IMR-90 (cell line): Measurements from ENCODE around the gene NOP16. TPM values are rescaled to one million over a fixed set of nuclear protein-coding genes. Genes with fewer than 3 reads are reported as not detected.

Experiments used
- ATAC-seq: fragments of 200-7000 bp; cut with Tn5 transposase; 2 replicates; pipeline ENCODE4 v1.9.1; 2020; ENCODE audit warnings: low read depth, mild to moderate bottlenecking, moderate library complexity
- BruUV-seq: library from RNA; stranded (reverse); fragments of 400-500 nt; replicated peaks from 2 replicates; lab custom pipeline; 2021; lab: Mats Ljungman, UMichigan
- CTCF ChIA-PET: fragments of 300-600 bp; formaldehyde crosslinking; extraction: SDS; loops from one replicate; lab custom pipeline; 2021; ENCODE audit warnings: antibody characterized with exemption; lab: Yijun Ruan, JAX
- POLR2A ChIA-PET: fragments of 300-600 bp; sonication (Branson Sonifier 250); formaldehyde crosslinking; loops from one replicate; lab custom pipeline; 2022; ENCODE audit warnings: antibody characterized with exemption; ENCODE audit not compliant: unreplicated experiment; lab: Charles Lee
- DNase-seq: peaks from one replicate; pipeline ENCODE4 v3.0.0; 2013
- H2AFZ ChIP-seq: replicated peaks from 2 replicates; pipeline ENCODE3; 2013; ENCODE audit warnings: low read length, mild to moderate bottlenecking; ENCODE audit not compliant: poor library complexity
- H2AK5ac ChIP-seq: 2 replicates; pipeline ENCODE4 v1.6.1; 2013; ENCODE audit warnings: low read depth, low read length, inconsistent platforms
- H2AK9ac ChIP-seq: replicated peaks from 2 replicates; pipeline ENCODE3; 2013; ENCODE audit warnings: mild to moderate bottlenecking, low read depth, low read length, moderate library complexity; ENCODE audit not compliant: poor library complexity
- H2BK120ac ChIP-seq: 2 replicates; pipeline ENCODE4 v1.6.1; 2013; ENCODE audit warnings: low read depth, low read length, inconsistent platforms
- H2BK15ac ChIP-seq: 3 replicates; pipeline ENCODE4 v1.6.1; 2013; ENCODE audit warnings: low read depth, low read length, inconsistent platforms
- H2BK20ac ChIP-seq: 2 replicates; pipeline ENCODE4 v1.6.1; 2013; ENCODE audit warnings: low read depth, mild to moderate bottlenecking, inconsistent platforms, low read length, moderate library complexity
- H2BK5ac ChIP-seq: 2 replicates; pipeline ENCODE4 v1.6.1; 2013; ENCODE audit warnings: mild to moderate bottlenecking, low read depth, low read length, inconsistent platforms; ENCODE audit not compliant: poor library complexity, severe bottlenecking
- H3K14ac ChIP-seq: replicated peaks from 2 replicates; pipeline ENCODE4 v1.6.1; 2013; ENCODE audit warnings: low read depth, low read length, inconsistent platforms
- H3K18ac ChIP-seq: 2 replicates; pipeline ENCODE4 v1.6.1; 2013; ENCODE audit warnings: low read depth, low read length, control low read depth
- H3K23ac ChIP-seq: 2 replicates; pipeline ENCODE4 v1.6.1; 2013; ENCODE audit warnings: low read depth, low read length, inconsistent platforms
- H3K27ac ChIP-seq: 2 replicates; pipeline ENCODE4 v1.5.1; 2013; ENCODE audit warnings: mild to moderate bottlenecking, control low read depth, low read length; ENCODE audit not compliant: insufficient read depth
- H3K27me3 ChIP-seq: 2 replicates; pipeline ENCODE4 v1.6.1; 2013; ENCODE audit warnings: low read length; ENCODE audit not compliant: control insufficient read depth, insufficient read depth
- H3K36me3 ChIP-seq: 2 replicates; pipeline ENCODE4 v1.6.1; 2013; ENCODE audit warnings: low read length, mixed read lengths; ENCODE audit not compliant: control insufficient read depth, insufficient read depth
- H3K4ac ChIP-seq: 2 replicates; pipeline ENCODE4 v1.6.1; 2013; ENCODE audit warnings: low read depth, low read length, inconsistent platforms
- H3K4me1 ChIP-seq: 2 replicates; pipeline ENCODE4 v1.6.1; 2013; ENCODE audit warnings: low read length, mixed read lengths; ENCODE audit not compliant: control insufficient read depth, insufficient read depth
- H3K4me2 ChIP-seq: 2 replicates; pipeline ENCODE4 v1.6.1; 2013; ENCODE audit warnings: low read depth, mild to moderate bottlenecking, control low read depth, low read length, moderate library complexity
- H3K4me3 ChIP-seq: 2 replicates; pipeline ENCODE4 v1.5.1; 2013; ENCODE audit warnings: low read depth, mild to moderate bottlenecking, control low read depth, low read length, moderate library complexity; ENCODE audit not compliant: insufficient read depth
- H3K56ac ChIP-seq: 2 replicates; pipeline ENCODE4 v1.6.1; 2013; ENCODE audit warnings: low read length, inconsistent platforms; ENCODE audit not compliant: insufficient read depth; ENCODE audit errors: extremely low read depth
- H3K79me1 ChIP-seq, 2 experiments: 2 replicates each; pipeline ENCODE4 v1.6.1; 2013; ENCODE audit warnings: low read length in 2 of 2, inconsistent platforms in 1 of 2, low read depth in 1 of 2
- H3K9ac ChIP-seq: 2 replicates; pipeline ENCODE4 v1.6.1; 2013; ENCODE audit warnings: low read depth, low read length, control low read depth
- H3K9me1 ChIP-seq: 2 replicates; pipeline ENCODE4 v1.6.1; 2013; ENCODE audit warnings: low read length, inconsistent platforms; ENCODE audit not compliant: insufficient read depth
- H3K9me3 ChIP-seq: 2 replicates; pipeline ENCODE4 v1.6.1; 2013; ENCODE audit warnings: low read length; ENCODE audit not compliant: control insufficient read depth, insufficient read depth
- H4K20me1 ChIP-seq: 2 replicates; pipeline ENCODE4 v1.6.1; 2013; ENCODE audit warnings: low read length, inconsistent platforms; ENCODE audit not compliant: insufficient read depth
- H4K5ac ChIP-seq: 2 replicates; pipeline ENCODE4 v1.6.1; 2013; ENCODE audit warnings: mild to moderate bottlenecking, low read depth, low read length, control low read depth
- H4K8ac ChIP-seq, 2 experiments: 2 replicates each; pipeline ENCODE4 v1.6.1; 2013; ENCODE audit warnings: low read depth in 2 of 2, low read length in 2 of 2, control low read depth in 1 of 2, inconsistent platforms in 1 of 2
- H4K91ac ChIP-seq: 2 replicates; pipeline ENCODE4 v1.6.1; 2013; ENCODE audit warnings: low read depth, low read length, inconsistent platforms; ENCODE audit not compliant: insufficient read depth
- CHD1 ChIP-seq: IDR thresholded peaks from 2 replicates; pipeline ENCODE4 v1.6.1; 2012; ENCODE audit warnings: low read depth, low read length, improper control_type of control experiment
- MAZ ChIP-seq: IDR thresholded peaks from 2 replicates; pipeline ENCODE4 v1.6.1; 2012; ENCODE audit warnings: low read depth, mild to moderate bottlenecking, low read length, improper control_type of control experiment, moderate library complexity, borderline replicate concordance
- NFE2L2 ChIP-seq: fragments of 150-350 bp; IDR thresholded peaks from 2 replicates; pipeline ENCODE4 v1.6.1; 2016; ENCODE audit warnings: low read depth, mild to moderate bottlenecking, low read length
- RCOR1 ChIP-seq: IDR thresholded peaks from 2 replicates; pipeline ENCODE4 v1.6.1; 2012; ENCODE audit warnings: mild to moderate bottlenecking, low read length, improper control_type of control experiment; ENCODE audit not compliant: insufficient replicate concordance
- RFX5 ChIP-seq: IDR thresholded peaks from 2 replicates; pipeline ENCODE4 v1.8.0; 2012; ENCODE audit warnings: low read depth, mild to moderate bottlenecking, low read length, moderate library complexity
- WGBS, 2 experiments: methylation state at CpG; one replicate each; pipeline versions ENCODE4 v1.1.5 to v1.1.7; 2013; ENCODE audit warnings: missing lambda C conversion rate in 2 of 2; ENCODE audit not compliant: insufficient read length in 1 of 2; ENCODE audit errors: extremely low coverage in 2 of 2; 5-methylcytosine and 5-hydroxymethylcytosine counted together
- dilution Hi-C: fragments of 300-500 bp; cut with HindIII; formaldehyde crosslinking; loops from one replicate; pipeline ENCODE4 v1.14.3; 2018; ENCODE audit warnings: low sequenced_read_pairs; ENCODE audit not compliant: unreplicated experiment
- in situ Hi-C: fragments of 300-500 bp; cut with MboI; formaldehyde crosslinking; loops from 3 replicates; pipeline ENCODE4 v1.14.3; 2019; ENCODE audit warnings: low sequenced_read_pairs, inconsistent platforms, mixed read lengths
- intact Hi-C: fragments of 100-400 bp; cut with micrococcal nuclease; formaldehyde crosslinking; loops from 2 replicates; pipeline ENCODE4 v1.10.0; 2022
- polyA plus RNA-seq, 3 experiments: library from polyadenylated mRNA; depleted of rRNA; stranded (reverse); fragments of >200 nt; gene quantifications; 2 replicates each; pipeline ENCODE4 v1.2.3, GENCODE V29; 2012; ENCODE audit warnings: low replicate concordance in 1 of 3
- total RNA-seq: library from RNA; depleted of rRNA; stranded (reverse); fragments of >200 nt; gene quantifications from 2 replicates; pipeline ENCODE4 v1.2.3, GENCODE V29; 2012
- TF ChIP-seq, protein P1 (sequence below): fragments of 150-350 bp; IDR thresholded peaks from 2 replicates; pipeline ENCODE4 v1.6.1; 2016; ENCODE audit warnings: low read depth, mild to moderate bottlenecking, low read length, moderate library complexity, borderline replicate concordance
- TF ChIP-seq, protein P2 (sequence below): fragments of 150-350 bp; IDR thresholded peaks from 2 replicates; pipeline ENCODE4 v1.6.1; 2017; ENCODE audit warnings: mild to moderate bottlenecking, antibody characterized with exemption, low read length, low read depth

NOP16 gene
- total and polyA plus RNA-seq, 2 of the 4 experiments (the other 2 are of a cell fraction), result 28.0 to 60.4 TPM

- 52% methylated on average over 8 of the region's 28 CpGs; no CpG with 5 or more reads in 1 of the 2 experiments for WGBS, 2 experiments
- Histone ChIP-seq H2AK9ac (peak overlapping the region; percentile 86), H3K18ac (peak overlapping the region; percentile 5), H3K14ac (peak overlapping the region; percentile 81), H3K9ac (peak overlapping the region; percentile 68), H4K8ac (peak overlapping the region; percentile 95 to 100), H3K27ac (peak overlapping the region; percentile 36), H3K27me3 (no peaks in the 10 kb centered on the region), H4K91ac (peak overlapping the region; percentile 76; the same call in 1 of the 2 replicates), H3K56ac (no peak overlapping the region), H4K20me1 (peaks cover under 1% of the 10 kb centered on the region; the same call in 1 of the 2 replicates), H2BK20ac (peak overlapping the region; percentile 47; the same call in 1 of the 2 replicates), H3K4ac (peak overlapping the region; percentile 90), H3K9me1 (peaks cover 4% of the 10 kb centered on the region), H2AK5ac (peak overlapping the region; percentile 27), H2BK120ac (peak overlapping the region; percentile 25), H3K79me1 (peaks cover 15 to 23% of the 10 kb centered on the region in 2 experiments), H3K36me3 (peaks cover 11% of the 10 kb centered on the region), H3K4me1 (peaks cover 7% of the 10 kb centered on the region), H2BK5ac (peak overlapping the region; percentile 31), H4K5ac (peak overlapping the region; percentile 96), H3K4me3 (peak overlapping the region; percentile 58), H3K23ac (peak overlapping the region; percentile 45; the same call in 1 of the 2 replicates), H3K4me2 (peak overlapping the region; percentile 87), H2BK15ac (peak overlapping the region; percentile 60; the same call in 1 of the 3 replicates), H3K9me3 (no peaks in the 10 kb centered on the region), H2AFZ (peak overlapping the region; percentile 95)
- no peak for DNase-seq
- dilution Hi-C loops (no loop called here), in situ Hi-C loops (no loop called here), intact Hi-C loops (loop anchor here (5.0 kb wide), 2 partner anchors 213 to 638 kb away; no protein-coding TSS in a partner anchor)
- ChIA-PET POLR2A (no interaction called here), CTCF (interaction anchor here (0.6 kb wide), 1 partner anchor 71 kb away, joined by 6 read pairs; no protein-coding TSS in a partner anchor)
- TF ChIP-seq, protein P1, sequence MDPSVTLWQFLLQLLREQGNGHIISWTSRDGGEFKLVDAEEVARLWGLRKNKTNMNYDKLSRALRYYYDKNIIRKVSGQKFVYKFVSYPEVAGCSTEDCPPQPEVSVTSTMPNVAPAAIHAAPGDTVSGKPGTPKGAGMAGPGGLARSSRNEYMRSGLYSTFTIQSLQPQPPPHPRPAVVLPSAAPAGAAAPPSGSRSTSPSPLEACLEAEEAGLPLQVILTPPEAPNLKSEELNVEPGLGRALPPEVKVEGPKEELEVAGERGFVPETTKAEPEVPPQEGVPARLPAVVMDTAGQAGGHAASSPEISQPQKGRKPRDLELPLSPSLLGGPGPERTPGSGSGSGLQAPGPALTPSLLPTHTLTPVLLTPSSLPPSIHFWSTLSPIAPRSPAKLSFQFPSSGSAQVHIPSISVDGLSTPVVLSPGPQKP, result no peak
- TF ChIP-seq RFX5 (no peak), MAZ (no peak), RCOR1 (no peak), CHD1 (no peak), NFE2L2 (no peak)
- TF ChIP-seq, protein P2, sequence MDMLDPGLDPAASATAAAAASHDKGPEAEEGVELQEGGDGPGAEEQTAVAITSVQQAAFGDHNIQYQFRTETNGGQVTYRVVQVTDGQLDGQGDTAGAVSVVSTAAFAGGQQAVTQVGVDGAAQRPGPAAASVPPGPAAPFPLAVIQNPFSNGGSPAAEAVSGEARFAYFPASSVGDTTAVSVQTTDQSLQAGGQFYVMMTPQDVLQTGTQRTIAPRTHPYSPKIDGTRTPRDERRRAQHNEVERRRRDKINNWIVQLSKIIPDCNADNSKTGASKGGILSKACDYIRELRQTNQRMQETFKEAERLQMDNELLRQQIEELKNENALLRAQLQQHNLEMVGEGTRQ, result no peak
- BruUV-seq, result no TSS peak
- no peak for ATAC-seq
Measured at GRCh38 chr5:176364765-176365350, 23.5 kb downstream of the NOP16 start.
